ENCODE measurements around the gene FGF8.

Gene FGF8

GRCh38 chr10:101768791-101769170 lies 7.1 kb downstream of the FGF8 start:
- DNase-seq: no peak

GRCh38 chr10:101767966-101768790 lies 7.7 kb downstream of the FGF8 start:
- no peak for DNase-seq

GRCh38 chr10:101767600-101767945 lies 8.3 kb downstream of the FGF8 start:
- no peak for DNase-seq

- DNase-seq: no peak
These were observed 8.9 kb downstream of the FGF8 start for GRCh38 chr10:101766753-101767599.

- no peak for DNase-seq
These were observed 9.6 kb downstream of the FGF8 start for GRCh38 chr10:101766306-101766705.

- DNase-seq: no peak
These were observed 12.6 kb downstream of the FGF8 start for GRCh38 chr10:101763141-101763846.

- no peak for DNase-seq
These were observed 13.2 kb downstream of the FGF8 start for GRCh38 chr10:101762736-101763135.

GRCh38 chr10:101761226-101761625 lies 14.7 kb downstream of the FGF8 start:
- DNase-seq: no peak

- no peak for DNase-seq
These were observed 15.4 kb downstream of the FGF8 start for GRCh38 chr10:101760510-101760909.

GRCh38 chr10:101759309-101760247 lies 16.3 kb downstream of the FGF8 start:
- no peak for DNase-seq

GRCh38 chr10:101758858-101759257 lies 17.1 kb downstream of the FGF8 start:
- no peak for DNase-seq

GRCh38 chr10:101752241-101752640 lies 23.7 kb downstream of the FGF8 start:
- DNase-seq: no peak

- DNase-seq: no peak
These were observed 26.6 kb downstream of the FGF8 start for GRCh38 chr10:101749047-101750016.

- no peak for DNase-seq
These were observed 27.4 kb downstream of the FGF8 start for GRCh38 chr10:101748496-101748895.

- DNase-seq: no peak
These were observed 30.7 kb downstream of the FGF8 start for GRCh38 chr10:101745074-101745696.

GRCh38 chr10:101744267-101744666 lies 31.6 kb downstream of the FGF8 start:
- DNase-seq: no peak

- no peak for DNase-seq
These were observed 34.0 kb downstream of the FGF8 start for GRCh38 chr10:101741938-101742337.

- DNase-seq: no peak
These were observed 39.2 kb downstream of the FGF8 start for GRCh38 chr10:101736666-101737065.

GRCh38 chr10:101732096-101732495 lies 43.8 kb downstream of the FGF8 start:
- no peak for DNase-seq

GRCh38 chr10:101726115-101726387 lies 49.9 kb downstream of the FGF8 start:
- no peak for DNase-seq
